Measurements from ENCODE around the gene MTERF4. TPM values are rescaled to one million over a fixed set of nuclear protein-coding genes. Genes with fewer than 3 reads are reported as not detected.

MTERF4 gene
- total and polyA plus RNA-seq, 2 of the 8 experiments (the other 6 are each of a cell fraction or from before 2014, with no cell fraction given), result 25.9 to 28.5 TPM

GRCh38 chr2:241052677-241053360 lies 49.3 kb downstream of the MTERF4 start (continued):
- TF ChIP-seq E2F6 (IDR thresholded peaks at IDR 0.05) (no peak), CEBPB (IDR thresholded peaks at IDR 0.05; ENCODE audit: low read depth, low read length) (no peak), CBX5 (IDR thresholded peaks at IDR 0.05; ENCODE audit: low read depth, low read length) (no peak), POLR2A (IDR thresholded peaks at IDR 0.05; ENCODE audit: control extremely low read depth in 1 of 2, low read depth in 2 of 2, low read length in 2 of 2) (no peak), SP2 (IDR thresholded peaks at IDR 0.05; ENCODE audit: low read length) (no peak), CTBP2 (IDR thresholded peaks at IDR 0.05; ENCODE audit: borderline replicate concordance, insufficient read depth, insufficient read length, low read length) (no peak), KDM5A (IDR thresholded peaks at IDR 0.05; ENCODE audit: low read length) (no peak), ATF3 (IDR thresholded peaks at IDR 0.05; ENCODE audit: insufficient read depth, low read depth, low read length) (no peak), JUN (IDR thresholded peaks at IDR 0.05; ENCODE audit: low read depth, low read length) (no peak)

Measured in H1 (cell line).